LNCAP (cell line): Measurements from ENCODE around the gene CKS1B.

Experiments used
- TF ChIP-seq, protein P1 (sequence below): fragments of 450-650 bp; IDR thresholded peaks from 2 replicates; pipeline ENCODE4 v1.5.1; 2017; ENCODE audit warnings: mild to moderate bottlenecking

Gene CKS1B

DNA sequence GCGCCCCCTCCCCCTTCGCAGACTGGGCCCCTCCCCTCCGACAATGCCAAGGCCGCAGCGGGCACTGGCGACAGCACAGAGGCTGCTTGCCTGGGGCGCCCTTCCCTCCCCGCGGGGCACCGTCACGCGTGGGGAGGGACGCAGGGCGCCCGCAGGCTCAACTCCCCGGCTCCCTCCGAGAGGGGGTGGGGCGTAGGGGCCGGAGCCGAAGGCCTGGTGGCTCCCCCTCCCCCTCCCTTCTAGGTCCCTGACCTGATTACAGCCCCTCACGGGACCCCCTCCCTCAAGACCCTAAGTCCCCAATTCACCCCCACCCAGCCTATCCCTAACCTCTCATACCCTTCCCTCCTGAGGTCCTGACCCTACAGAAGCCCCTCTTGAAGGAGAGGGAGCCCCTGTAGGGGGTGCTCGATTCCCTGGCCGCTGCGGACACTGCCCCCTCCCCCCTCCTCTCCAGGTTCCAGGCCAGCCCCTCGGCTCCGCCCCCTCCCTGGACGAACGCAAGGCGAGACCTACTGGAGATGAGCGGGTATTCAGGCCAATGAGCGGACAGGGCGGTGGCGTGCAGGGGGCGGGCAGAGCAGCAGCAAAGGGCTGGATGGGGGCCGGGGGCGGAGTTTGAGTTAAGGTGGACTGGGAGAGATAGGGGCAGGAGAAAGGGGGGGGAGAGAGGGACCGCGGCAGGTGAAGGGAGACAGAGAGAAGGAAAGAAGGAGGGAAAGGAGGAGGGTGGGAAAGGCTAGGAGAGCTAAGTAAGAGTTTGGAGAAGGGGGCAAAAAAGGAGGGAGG lies 27.4 kb downstream of the CKS1B start:
- TF ChIP-seq, protein P1, sequence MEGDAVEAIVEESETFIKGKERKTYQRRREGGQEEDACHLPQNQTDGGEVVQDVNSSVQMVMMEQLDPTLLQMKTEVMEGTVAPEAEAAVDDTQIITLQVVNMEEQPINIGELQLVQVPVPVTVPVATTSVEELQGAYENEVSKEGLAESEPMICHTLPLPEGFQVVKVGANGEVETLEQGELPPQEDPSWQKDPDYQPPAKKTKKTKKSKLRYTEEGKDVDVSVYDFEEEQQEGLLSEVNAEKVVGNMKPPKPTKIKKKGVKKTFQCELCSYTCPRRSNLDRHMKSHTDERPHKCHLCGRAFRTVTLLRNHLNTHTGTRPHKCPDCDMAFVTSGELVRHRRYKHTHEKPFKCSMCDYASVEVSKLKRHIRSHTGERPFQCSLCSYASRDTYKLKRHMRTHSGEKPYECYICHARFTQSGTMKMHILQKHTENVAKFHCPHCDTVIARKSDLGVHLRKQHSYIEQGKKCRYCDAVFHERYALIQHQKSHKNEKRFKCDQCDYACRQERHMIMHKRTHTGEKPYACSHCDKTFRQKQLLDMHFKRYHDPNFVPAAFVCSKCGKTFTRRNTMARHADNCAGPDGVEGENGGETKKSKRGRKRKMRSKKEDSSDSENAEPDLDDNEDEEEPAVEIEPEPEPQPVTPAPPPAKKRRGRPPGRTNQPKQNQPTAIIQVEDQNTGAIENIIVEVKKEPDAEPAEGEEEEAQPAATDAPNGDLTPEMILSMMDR = peak; percentile 60

DNA sequence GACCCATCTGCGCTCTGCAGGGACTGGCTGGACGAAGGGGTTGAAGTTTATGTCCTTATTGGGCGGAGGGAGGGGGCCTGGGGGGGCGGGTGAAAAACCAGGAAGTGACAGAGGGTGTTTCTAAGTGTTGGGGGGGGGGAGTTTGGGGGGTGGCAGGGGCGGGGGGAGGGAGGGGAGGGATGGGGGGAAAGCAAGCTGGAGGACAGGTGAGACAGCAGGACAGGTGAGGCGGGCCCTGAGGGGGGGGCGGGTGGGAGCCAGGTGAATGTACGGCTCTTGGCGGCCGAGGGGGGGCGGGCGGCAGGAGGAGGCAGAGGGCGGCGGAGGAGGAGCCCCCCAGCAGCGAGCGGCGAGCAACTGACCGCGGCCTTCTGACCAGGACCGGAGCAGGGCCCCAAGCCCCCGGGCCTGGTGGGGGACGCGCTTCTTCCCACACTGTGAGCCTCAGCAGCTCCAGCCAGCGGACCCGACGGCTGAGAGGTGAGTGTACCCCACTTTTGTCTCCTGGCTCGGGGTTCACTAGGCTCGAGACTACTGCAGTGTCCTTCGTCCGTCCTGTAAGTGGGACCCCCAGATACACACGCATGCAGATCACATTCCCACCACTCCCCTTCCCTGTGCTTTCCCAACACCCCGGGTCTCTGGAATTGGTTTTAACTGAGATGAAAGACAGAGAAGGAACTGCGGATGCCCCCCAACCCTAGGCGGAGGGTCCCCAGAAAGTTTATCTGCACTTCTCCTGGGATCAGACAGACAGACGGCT lies 28.2 kb downstream of the CKS1B start, which contains the start of gene ZBTB7B:
TSS of gene ZBTB7B (plus strand) at position 339 of the 763 bp plus-strand sequence. CDS start 11,859 bp downstream, outside the sequence.
- TF ChIP-seq, protein P1 = no peak

DNA sequence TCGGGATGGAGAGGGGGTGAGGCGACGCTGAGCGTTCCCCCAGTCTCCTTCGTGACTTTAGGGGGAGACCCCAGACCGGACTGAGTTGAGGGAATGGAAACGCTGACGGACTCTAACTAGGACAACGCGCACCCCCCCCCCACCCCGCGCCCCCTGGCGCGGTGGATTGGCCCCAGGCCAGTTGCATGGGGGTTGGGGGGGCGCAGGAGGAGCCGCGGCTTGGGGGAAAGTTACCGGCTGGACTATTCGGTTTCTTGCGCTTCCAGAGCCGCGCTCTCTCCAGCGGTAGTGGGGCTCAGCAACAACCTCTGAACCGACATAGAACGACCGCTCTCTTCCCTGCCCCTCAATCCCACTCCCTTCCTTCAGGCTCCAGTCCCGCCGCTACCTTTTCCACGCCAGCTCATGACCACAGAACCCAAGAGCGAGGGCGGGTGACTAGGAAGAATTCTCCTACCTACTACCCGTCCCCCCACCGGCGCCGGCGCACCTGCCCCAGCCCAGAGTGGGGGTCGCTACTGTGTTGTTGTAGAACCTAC lies 28.8 kb downstream of the CKS1B start:
- TF ChIP-seq, protein P1 = no peak

DNA sequence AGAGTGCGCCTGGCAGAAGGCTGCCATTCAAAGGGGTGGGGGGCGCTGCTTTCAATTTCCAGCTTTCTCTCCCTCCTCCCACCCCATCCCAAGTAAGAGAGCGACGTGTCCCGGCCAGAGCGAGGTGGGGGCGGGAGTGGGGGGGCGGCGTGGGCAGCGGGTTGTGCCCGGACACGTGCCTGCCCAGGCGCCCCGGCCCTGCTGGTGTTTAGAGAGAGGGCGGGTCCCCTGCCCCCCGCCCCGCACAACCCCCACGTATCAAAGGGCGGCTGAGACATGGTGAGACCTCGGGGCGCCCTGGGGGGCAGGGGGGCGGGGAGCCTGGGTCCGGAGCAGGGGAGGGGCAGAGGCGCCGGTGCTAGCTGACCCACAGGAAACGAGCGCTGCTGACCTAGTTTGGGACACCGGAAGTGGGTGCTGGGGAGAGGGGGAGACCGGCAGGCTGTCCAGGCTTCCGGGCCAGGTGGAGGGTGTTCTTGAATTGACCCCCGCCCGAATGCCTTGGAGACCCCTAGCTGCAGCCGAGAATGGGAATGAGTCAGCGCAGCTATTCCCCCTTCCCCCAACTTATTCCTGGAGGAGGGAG lies 29.4 kb downstream of the CKS1B start:
- TF ChIP-seq, protein P1 = no peak

DNA sequence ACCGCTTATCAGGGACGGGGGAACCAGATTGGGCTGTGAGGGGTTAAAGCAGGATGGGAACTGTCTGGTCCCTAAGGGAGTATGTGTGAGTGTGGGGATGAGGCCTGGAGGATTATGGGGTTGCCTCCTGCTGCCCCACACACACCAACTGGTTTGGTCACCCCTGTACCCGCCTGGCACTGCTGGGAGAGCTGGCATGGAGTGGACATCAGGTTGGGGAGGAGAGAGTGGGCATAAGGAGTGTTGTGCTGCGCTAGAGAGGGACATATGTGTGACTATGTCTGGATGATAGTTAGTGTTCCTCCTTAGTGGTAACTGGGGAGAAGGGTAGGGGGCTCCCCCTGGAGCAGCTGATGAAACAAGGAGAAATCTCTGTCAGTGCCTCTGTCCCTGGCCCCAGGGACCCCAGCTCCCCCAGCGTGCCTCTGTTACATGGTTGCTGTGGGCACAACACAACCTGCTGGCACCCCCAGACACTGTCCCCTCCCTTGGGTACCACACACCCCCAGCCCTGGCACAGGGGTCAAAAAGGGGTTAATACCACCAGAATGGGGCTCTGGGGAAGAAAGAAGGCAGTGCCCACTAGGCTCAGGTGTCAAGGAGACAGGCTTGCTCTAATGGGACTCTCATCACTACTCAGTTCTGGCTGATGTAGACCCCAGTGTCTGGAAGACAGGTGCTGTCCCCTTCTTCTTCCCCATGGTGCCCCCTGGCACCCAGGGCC lies 30.0 kb downstream of the CKS1B start:
- TF ChIP-seq, protein P1 = no peak

DNA sequence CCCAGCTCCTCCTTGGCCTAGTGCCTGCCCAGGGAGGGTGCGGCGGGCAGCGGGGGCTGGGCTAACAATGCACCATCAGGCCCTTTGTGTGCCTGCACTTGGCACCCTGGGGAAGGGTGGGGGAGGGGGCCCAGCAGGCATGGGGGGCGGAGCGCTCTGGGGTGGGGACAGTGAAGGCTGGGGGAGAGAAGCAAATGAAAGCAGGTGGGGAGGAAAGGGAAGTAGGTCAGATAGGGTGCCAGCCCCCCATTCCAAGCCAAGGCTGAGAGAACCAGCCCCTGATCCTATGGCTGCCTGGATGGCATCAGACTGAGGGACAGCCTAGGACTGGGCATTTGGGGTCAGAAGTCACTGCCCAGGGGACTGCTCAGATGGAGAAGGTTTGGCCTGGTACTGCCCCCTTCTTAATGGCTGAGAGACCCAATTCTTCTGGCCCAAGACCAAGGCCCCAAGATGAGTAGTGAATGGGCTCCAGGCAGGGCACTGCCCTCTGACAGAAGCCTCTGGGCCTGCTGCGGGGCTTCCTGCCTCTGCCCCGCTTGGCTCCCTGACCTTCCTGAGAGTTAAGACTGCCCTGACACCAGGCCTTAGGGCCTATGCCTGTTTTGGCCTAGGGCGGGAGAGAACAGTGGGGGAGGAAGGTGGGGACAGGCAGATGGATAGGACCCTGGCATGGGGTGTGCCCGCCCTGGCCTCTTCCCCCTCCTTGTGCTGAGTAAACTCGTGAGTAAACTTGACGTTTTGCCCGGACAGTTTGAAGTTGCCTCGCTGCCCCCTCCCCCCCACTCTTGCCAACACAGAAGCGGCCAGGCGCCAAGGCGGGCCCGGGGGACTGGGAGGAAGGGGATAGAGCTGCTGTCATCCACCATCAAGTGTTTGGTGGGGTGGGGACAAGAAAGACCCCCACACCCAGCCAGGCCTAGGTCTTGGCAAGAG lies 30.9 kb downstream of the CKS1B start:
- TF ChIP-seq, protein P1 = no peak
